Activated CD8-positive, alpha-beta memory T cell treated with anti-CD3 and anti-CD28 coated beads for 36 hours (primary cell): ENCODE results near the gene PIGS. TPM values are rescaled to one million over a fixed set of nuclear protein-coding genes. Genes with fewer than 3 reads are reported as not detected.
"Not testable (repeated sequence)": the region's sequence is repeated elsewhere in the genome, so short reads cannot be mapped to it uniquely, and the experiment has no call there.

Source experiments
- CTCF ChIA-PET: fragments of 350-600 bp; sonication (Branson Sonifier 250); formaldehyde crosslinking; loops from one replicate; lab custom pipeline; 2021; ENCODE audit warnings: antibody characterized with exemption; lab: Charles Lee
- POLR2A ChIA-PET: fragments of 350-600 bp; sonication (Branson Sonifier 250); formaldehyde crosslinking; loops from one replicate; lab custom pipeline; 2021; ENCODE audit warnings: antibody characterized with exemption; lab: Charles Lee
- total RNA-seq, 2 experiments: library from RNA; stranded (reverse); gene quantifications; one replicate each; pipeline ENCODE4 v1.2.3, GENCODE V29; 2021

Gene PIGS
- total RNA-seq, 2 experiments from 2014 or later: 50.0 to 50.3 TPM

DNA sequence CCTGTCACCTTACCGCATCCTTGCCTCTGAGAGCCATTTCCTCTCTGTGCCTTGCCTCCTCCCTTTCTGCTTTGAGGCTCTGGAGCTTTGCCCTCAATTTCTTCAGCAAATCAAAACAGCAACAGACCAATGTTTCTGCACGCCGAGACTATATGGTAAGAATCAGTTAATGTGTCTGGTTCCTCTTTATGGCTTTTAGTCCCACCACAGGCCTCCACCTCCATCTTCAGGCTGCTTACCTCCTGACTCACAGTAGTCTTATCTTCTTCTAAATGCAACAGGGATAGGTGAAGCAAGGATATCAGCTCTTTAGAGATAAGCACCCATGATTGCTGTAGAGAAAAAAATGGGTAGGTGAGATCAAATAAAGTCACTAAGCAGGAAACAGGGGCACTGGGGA, 14.5 kb upstream of the PIGS start:
- ChIA-PET POLR2A (interaction anchor here (0.7 kb wide), 1 partner anchor 13 kb away, joined by 3 read pairs; the partner anchor contains the start of gene SPAG5), CTCF (no interaction called here)

GRCh38 chr17:28584434-28584833, 13.1 kb upstream of the PIGS start:
- ChIA-PET POLR2A (interaction anchor here (0.6 kb wide), 1 partner anchor 45 kb away, joined by 3 read pairs; no protein-coding TSS in a partner anchor), CTCF (interaction anchor here (0.5 kb wide), 1 partner anchor 66 kb away, joined by 3 read pairs; no protein-coding TSS in a partner anchor)

DNA sequence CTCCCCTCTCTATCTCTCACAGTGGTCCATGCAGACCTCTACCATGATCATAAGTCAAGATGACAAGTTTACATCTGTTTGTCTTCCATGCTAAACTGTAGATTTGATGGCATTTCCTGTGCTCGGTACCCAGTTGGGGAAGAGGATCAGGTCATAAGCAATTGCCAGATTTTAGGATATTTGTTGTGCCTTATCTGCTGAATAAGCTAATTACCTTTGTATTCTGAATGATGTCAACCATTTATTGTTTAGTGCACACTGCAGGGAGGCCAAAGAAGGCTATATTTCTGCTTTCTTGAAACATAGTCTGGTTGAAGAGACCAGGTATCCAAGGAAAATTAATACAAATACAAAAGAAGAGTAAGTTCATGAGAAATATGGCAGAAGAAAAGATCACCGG, 11.2 kb upstream of the PIGS start:
- ChIA-PET CTCF (no interaction called here), POLR2A (no interaction called here)

GRCh38 chr17:28580959-28581358, 9.6 kb upstream of the PIGS start:
- CTCF ChIA-PET: interaction anchor here (1.0 to 1.5 kb wide), 2 partner anchors 9 to 82 kb away, joined by 3 read pairs; partner anchors contain the start of gene PIGS
- POLR2A ChIA-PET: no interaction called here

GRCh38 chr17:28579526-28579925, 8.2 kb upstream of the PIGS start:
- CTCF ChIA-PET: interaction anchor here (1.4 to 1.7 kb wide), 2 partner anchors 31 to 33 kb away, joined by 6 read pairs; no protein-coding TSS in a partner anchor
- POLR2A ChIA-PET: interaction anchor here (0.9 kb wide), 1 partner anchor 12 kb away, joined by 3 read pairs; no protein-coding TSS in a partner anchor

GRCh38 chr17:28578246-28579195, 7.2 kb upstream of the PIGS start:
- POLR2A ChIA-PET: interaction anchor here (0.9 kb wide), 1 partner anchor 13 kb away, joined by 3 read pairs; no protein-coding TSS in a partner anchor

DNA sequence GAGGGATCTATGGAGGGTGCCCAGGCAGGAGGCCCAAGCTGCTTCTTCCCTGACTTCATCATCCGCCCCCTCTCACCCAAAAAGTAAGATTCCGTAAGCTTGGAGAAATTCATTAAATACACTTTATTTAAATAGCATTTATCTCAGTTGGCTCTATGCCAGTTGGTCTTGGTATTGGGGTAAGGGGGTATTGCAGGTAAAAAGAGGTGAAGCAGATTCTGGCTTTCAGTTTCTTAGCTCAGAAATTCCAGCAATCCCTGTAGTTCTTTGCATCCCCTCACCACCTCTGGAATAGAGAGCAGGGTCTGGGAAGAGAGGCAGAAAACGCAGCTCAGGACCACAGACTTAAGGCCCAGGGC, 6.1 kb upstream of the PIGS start:
- POLR2A ChIA-PET: interaction anchor here (1.0 to 1.4 kb wide), 2 partner anchors 22 to 27 kb away, joined by 3 to 7 read pairs; no protein-coding TSS in a partner anchor
- CTCF ChIA-PET: interaction anchor here (0.5 to 1.0 kb wide), 3 partner anchors 22 to 647 kb away, joined by 4 to 5 read pairs (median 4); no protein-coding TSS in a partner anchor

More at GRCh38 chr17:28578246-28579195, 7.2 kb upstream of the PIGS start:
- CTCF ChIA-PET: interaction anchor here (1.3 to 1.7 kb wide), 3 partner anchors 21 to 34 kb away, joined by 3 to 6 read pairs (median 6); no protein-coding TSS in a partner anchor

DNA sequence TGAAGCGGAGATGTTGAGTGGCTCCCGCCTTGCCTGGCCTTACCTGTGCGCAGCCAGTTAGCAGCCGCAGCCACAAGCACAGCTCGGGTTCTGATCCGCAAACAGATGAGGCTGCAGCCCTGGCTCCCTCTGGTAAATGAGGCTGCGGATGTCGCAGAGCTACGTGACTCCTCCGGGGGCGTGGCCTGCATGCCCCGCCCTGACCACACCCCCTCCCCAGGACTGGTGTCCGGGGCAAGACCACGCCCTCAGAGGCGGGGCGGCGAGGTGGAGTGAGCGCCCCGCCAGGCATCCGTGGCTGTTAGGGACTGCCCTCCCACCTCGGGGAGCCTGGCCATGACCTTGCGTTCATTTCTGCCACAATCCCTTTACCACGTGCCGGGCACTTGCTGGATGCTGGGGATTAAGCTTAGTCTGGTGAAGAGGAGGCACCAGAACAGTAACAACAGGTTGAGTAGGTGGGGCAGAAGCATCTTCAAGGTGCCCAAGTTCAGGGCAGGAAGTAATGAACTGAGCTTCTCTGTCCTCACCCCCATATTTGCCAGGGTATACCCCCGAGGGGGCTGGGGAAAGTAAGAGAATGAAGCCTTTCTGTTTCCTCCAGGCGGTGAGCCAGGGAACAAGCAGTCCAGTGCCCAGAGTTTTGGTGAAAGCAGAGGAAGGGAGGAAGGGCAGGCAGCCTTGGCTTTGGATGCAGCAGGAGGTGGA, 5.6 kb upstream of the PIGS start, which contains the start of gene ALDOC:
Gene ALDOC, minus strand, starts transcription at position 138 of the 708 bp plus-strand sequence. CDS start 1,363 bp downstream, outside the sequence.
- POLR2A ChIA-PET: interaction anchor here (0.6 to 1.4 kb wide), 3 partner anchors 11 to 26 kb away, joined by 3 to 7 read pairs (median 3); no protein-coding TSS in a partner anchor
- CTCF ChIA-PET: interaction anchor here (0.5 to 1.0 kb wide), 3 partner anchors 23 to 648 kb away, joined by 4 to 5 read pairs (median 4); no protein-coding TSS in a partner anchor

DNA sequence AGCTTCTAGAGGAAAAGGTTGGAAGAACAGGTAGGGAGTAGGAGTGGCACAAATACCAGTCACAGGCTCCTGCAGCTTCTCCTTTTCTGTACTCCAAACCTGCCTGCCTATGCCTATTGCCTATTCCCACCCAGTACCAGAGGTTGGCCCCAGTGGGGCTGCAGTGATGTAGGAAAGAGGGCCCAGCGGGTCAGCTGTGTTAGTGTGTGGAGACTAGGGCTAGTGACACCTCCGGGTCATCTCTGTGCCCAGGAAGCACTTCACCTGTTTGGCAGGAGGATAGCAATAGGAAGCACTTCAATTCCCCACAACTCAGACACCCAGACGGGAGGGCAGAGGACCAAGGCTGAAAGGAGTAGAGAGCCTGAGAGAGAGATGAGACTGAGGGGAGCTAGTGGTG, 4.7 kb upstream of the PIGS start:
- POLR2A ChIA-PET: interaction anchor here (0.6 to 1.3 kb wide), 3 partner anchors 10 to 191 kb away, joined by 3 to 4 read pairs (median 3); no protein-coding TSS in a partner anchor
- CTCF ChIA-PET: not testable (repeated sequence)

- ChIA-PET POLR2A (interaction anchor here (0.9 to 1.3 kb wide), 2 partner anchors 24 to 190 kb away, joined by 3 to 4 read pairs; no protein-coding TSS in a partner anchor), CTCF (interaction anchor here (1.4 kb wide), 1 partner anchor 22 kb away, joined by 5 read pairs; the partner anchor contains the start of gene UNC119)
Measured at GRCh38 chr17:28575126-28575795, 3.9 kb upstream of the PIGS start.

DNA sequence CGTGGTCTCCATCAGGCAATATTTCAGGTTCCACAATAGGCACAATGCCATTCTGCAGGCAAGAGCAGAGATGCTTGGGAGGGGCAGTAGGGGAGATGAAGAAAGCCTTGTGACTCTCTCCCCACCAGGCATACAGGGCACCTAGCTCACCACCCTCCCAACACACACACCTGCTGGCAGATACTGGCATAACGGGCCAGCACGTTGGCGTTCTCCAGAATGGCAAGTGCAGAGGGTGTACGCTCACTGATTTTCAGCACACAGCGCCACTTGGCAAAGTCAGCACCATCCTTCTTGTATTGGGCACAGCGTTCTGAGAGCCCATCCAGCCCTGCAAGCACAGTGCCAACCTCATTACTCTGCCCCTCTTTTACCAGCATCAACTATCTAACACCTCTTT, 3.2 kb upstream of the PIGS start:
- ChIA-PET CTCF (interaction anchor here (1.4 kb wide), 1 partner anchor 22 kb away, joined by 5 read pairs; the partner anchor contains the start of gene UNC119), POLR2A (no interaction called here)

DNA sequence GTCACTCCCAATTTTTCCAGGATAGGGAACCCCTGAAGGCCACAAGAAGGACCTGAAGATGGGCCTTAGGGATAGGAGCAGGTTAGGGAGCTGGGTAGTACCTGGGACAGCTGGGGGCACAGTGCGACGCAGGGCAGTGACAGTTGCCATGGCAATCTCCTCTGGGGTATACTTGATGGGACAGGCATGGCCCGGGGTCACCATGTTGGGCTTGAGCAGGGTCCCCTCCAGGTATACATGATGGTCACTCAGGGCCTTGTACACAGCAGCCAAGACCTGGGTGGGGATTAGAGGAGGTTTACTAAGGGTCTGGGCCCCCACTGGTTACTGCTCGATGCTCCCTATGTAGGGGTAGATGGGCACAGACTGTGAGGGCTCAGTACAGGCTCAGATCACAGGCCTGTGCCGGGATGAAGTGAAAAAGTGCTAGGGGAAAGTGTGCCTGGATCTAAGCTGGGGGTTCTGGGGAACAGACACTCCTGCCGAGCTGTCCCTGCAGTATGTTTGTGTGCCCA, 2.7 kb upstream of the PIGS start:
- ChIA-PET POLR2A (no interaction called here), CTCF (interaction anchor here (1.4 kb wide), 1 partner anchor 21 kb away, joined by 5 read pairs; the partner anchor contains the start of gene UNC119)

DNA sequence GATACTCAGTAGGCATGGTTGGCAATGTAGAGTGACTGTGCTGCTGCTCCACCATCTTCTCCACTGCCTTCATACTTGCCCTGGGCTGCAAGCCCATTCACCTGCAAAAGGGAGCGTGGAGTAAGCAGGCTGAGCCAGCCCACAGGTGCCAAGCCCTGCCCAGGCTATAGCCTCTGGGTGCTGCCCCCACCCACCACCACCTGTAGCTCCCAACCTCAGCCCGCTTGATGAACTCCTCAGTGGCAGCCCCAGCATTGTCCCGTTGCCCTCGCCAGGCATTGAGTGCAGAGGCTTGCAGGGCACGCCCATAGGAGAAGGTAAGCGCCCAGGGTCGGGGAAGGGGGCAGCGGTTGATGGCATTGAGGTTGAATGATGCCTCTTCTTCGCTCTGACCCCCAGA, 2.2 kb upstream of the PIGS start:
- POLR2A ChIA-PET: no interaction called here
- CTCF ChIA-PET: no interaction called here

- ChIA-PET POLR2A (interaction anchor here (0.7 kb wide), 1 partner anchor 26 kb away, joined by 3 read pairs; no protein-coding TSS in a partner anchor), CTCF (no interaction called here)
Measured at GRCh38 chr17:28573040-28573380, 1.7 kb upstream of the PIGS start.

DNA sequence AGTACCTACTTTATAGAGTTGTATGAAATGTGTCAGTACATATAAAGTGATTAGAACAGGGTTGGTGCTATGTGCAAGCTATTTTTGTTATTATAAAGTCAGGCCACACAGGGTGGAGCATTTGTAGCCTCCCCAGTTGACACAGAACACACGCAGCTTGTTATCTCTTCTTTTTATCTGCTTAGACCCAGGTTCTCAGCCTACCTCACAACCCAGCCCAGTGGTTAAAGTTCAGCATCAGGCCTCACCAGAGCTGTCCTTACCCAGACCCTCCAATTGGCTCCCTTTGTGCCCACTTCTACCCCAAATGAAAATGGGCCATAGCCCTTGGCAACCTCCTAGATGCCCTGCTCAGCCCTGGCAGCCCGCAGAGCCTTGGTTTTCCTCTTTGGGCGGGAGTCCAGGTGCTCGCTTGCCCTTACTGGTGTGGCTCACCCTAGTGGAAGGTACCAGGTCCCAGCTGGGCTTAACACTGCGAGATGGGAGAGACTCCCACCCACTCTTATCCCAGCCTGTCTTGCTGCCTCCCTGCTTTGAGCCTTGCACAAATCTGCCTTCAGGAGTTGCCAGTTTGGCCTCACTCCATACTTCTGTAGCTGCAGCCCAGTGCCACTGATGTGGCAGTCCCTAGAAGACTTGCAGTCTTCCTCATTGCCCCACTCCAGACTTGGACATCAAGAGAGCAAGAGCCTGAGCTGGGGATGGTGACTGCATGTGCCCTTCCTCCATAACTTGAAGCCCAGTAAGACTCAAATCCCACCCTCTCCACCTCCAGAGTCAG, 1.1 kb upstream of the PIGS start:
- ChIA-PET POLR2A (interaction anchor here (0.6 to 1.5 kb wide), 5 partner anchors 21 to 147 kb away, joined by 3 to 5 read pairs (median 3); partner anchors contain the start of gene RPL23A), CTCF (interaction anchor here (1.0 to 2.1 kb wide), 2 partner anchors 18 to 25 kb away, joined by 3 to 10 read pairs; no protein-coding TSS in a partner anchor)

GRCh38 chr17:28570716-28571360, 486 bp downstream of the PIGS start:
- ChIA-PET POLR2A (interaction anchor here (0.6 to 1.8 kb wide), 7 partner anchors 21 to 235 kb away, joined by 3 to 8 read pairs (median 4); partner anchors contain the start of genes BLTP2, RPL23A and TNFAIP1), CTCF (interaction anchor here (0.6 to 2.1 kb wide), 8 partner anchors 10 to 218 kb away, joined by 3 to 10 read pairs (median 4); no protein-coding TSS in a partner anchor)
